Measurements from ENCODE around the gene SRGAP2B.
"Not testable (repeated sequence)": the region's sequence is repeated elsewhere in the genome, so short reads cannot be mapped to it uniquely, and the experiment has no call there.

Gene SRGAP2B

DNA sequence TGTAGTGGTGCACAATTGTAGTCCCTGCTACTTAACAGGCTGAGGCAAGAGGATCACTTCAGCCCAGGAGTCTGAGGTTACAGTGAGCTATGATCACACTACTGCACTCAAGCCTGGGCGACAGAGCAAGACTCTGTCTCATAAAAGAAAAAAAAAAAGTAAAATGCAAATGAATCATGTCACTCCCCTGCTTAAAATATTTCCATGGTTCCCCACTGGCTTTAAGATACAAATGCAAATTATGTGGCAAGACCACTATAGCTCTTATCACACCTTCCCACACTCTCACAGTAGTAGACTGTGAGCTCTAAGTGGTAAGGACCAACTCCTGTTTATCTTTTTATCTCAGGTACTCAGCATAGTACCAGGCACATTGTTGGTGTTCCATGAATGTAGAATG is 53.6 kb downstream of the SRGAP2B start:
- not testable (repeated sequence) for DNase-seq

DNA sequence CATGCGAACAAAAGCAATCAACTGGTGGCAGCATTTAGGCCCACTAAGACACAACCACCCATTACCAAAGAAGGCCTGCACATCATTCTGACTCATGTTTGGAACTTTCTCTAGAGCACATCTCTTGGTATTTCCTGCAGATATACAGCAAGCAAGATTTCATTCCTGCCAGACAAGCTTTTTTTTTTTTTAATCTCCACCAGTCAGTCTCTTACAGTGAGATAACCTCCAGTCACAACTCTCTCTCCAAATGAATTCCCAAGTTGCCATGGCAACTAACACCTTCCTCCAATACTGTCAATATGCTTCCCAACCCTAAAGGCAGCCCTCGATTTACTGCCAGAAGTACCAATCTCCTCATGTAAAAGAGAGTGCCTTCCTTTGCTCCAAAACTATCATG is 59.1 kb downstream of the SRGAP2B start:
- not testable (repeated sequence) for DNase-seq

DNA sequence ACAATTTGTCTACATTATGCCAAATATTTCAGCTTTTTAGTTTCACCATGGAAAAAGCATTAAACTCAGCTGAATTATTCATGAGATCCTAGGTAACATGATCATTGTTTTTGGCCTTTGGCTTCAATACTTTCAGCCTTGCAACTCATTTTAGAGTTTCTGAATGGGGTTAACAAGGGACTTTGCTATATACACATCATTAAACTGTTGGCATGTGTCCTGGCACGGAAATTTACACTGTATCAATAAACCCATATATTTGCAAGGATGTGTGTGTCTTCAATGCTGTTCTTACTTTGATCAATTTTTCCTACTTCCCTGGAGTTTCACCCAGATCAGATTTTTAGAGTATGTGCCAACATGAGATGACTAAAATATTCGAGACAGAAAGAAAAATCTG is 61.6 kb downstream of the SRGAP2B start:
- not testable (repeated sequence) for DNase-seq

DNA sequence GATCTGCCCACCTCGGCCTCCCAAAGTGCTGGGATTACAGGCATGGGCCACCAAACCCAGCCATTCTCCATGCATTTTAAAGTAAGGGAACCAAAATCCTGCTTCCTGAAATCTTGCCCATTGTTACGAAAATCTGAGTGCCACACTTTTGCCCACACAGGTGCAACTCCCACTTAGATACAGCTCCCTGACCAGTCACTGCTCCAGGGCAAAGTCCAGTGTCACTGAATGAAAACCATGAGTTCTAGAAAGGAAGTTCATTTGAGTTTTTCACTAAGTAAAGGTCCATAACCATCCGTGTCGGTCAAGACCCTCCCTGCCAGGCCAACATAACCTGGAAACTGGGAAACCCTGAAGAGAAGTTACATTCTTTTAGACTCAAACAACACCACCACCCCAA is 67.9 kb downstream of the SRGAP2B start:
- DNase-seq = not testable (repeated sequence)

DNA sequence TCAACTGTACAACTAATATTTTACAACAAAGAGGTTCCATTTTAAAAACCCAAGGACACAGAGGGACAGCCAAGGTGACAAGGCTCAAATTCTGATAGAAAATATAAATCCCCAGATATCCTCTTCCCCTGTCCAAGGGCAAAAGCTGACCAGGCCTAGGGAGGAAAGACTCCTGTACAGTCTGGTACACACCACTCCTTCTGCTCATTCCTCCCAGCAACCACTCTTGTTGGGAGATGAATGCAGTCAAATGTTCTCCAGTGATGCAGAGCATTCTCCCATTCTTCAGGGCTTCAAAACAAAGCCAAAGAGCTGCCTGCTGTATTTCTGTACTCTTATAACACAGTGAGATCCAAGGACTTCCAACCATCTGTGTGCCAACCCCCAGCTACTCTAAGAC is 69.8 kb downstream of the SRGAP2B start:
- not testable (repeated sequence) for DNase-seq

DNA sequence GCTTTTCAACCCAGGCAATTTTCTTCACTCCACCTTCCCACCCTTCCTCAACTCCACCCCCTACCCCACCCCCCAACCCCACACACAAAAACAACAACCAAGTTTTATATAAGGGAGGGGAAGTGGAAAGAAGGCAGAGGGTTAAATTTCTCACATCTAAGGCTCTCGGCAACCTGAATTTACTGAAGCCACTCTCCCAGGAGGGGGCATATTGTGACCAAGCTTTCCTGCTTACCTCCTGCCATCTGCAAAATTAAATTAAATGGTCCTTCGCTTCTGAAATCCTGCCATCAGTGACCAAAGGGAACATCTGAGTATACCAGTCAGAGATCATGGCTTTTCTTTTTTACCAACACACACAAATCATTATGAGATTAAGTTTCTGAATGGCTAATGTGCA is 72.9 kb downstream of the SRGAP2B start:
- not testable (repeated sequence) for DNase-seq

DNA sequence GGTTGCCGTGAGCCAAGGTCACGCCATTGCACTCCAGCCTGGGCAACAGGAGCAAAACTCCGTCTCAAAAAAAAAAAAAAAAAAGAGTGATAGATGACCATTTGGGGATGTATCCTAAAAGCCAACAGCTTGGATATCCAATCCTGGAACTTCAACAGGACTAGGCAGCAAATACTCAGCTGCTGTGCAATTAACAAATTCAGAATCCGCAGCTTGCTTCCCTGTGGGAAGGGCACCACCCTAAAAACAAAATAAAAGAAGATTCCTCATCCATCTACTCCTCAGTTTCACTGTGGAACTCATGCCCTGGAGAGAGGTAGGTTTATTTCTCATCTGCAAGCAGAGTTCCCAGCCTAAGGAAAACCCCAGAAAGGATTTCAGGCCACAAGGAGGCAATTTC is 73.4 kb downstream of the SRGAP2B start:
- DNase-seq = not testable (repeated sequence)

DNA sequence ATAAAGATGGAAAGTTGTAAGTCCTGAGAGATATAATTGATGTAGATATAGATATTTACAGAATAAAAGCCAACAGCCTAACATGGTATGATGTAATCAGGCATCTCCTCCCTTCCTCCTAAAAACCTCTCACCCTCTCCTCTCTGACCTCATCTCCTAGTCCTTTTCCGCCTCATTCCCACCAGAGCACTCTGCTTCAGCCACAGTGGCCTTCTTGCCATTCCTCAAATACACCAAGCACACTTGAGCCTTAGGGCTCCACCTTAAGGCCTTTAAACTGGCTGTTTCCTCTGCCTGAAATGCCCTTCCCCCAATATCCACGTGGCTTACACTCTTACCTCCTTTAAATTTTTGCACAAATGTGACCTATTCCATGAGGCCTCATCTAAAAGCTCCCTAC is 75.4 kb downstream of the SRGAP2B start:
- not testable (repeated sequence) for DNase-seq

DNA sequence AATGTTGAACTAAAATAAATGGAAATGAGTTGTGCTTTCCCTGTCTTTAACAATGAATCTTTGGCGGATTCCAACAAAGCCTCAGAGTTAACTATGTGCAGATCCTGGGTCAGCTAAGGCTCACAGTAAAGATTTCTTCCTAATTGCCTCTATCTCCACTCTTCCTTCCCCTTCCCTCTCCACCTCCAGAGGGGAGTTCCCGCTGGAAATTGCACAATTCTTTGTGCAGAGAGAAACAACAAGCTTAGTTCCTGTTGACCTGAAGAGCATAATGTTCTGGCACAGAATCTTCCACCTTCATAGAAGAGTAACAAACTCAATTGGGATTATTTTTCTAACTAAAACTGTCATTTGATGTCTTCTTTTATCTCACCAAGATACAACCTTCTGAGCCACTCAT is 77.4 kb downstream of the SRGAP2B start:
- DNase-seq = not testable (repeated sequence)

DNA sequence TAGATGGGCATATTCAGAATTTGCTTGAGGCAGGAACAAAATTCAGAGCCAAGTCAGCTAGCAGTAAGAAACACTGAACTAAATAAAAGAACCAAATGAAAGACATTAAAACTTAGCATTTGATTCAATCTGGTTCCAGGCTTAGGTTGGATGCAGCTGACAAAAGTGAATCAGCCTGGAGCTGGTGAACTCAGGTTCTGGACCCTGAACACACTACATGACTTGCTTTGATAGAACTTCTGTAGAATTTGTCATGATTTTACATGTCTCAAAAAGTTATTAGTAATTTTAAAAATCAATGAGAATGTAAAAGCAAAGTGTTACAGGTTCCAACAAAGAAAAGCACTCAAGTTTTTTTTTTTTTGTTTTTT is 78.7 kb downstream of the SRGAP2B start:
- DNase-seq = not testable (repeated sequence)

DNA sequence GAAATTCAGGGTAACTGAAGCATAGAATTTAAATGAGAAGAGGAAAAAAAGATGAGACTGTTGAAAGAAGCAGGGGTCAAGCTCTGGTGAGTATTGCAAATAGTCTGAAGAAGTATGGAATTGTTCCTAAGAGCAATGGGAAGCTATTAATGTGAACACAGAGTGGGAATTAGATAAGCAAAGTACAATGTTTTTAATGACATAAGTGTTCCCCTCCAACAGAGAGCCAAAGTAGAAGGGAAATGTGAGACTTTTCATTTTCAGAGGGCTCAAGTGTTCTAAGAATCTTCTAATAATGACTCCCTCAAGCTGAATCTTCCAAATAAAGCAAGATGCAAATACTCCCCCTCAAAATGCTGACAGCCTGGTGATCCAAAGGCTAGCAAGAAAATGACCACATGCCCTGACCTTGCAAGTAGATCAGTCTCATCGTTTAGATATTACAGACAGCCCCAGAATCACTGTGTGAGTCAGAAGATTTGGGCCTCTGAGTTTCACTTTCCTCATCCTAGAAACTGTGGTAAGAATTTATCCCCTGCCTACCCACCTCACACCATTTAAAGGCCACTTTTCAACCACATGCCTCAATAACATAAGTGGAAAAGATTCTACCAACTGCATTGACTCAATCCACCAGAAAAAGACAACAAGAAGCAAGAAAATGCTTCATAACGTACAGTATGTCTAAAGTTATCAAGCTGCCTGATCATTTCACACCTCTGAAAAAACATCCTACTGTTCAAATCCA is 79.2 kb downstream of the SRGAP2B start:
- not testable (repeated sequence) for DNase-seq

DNA sequence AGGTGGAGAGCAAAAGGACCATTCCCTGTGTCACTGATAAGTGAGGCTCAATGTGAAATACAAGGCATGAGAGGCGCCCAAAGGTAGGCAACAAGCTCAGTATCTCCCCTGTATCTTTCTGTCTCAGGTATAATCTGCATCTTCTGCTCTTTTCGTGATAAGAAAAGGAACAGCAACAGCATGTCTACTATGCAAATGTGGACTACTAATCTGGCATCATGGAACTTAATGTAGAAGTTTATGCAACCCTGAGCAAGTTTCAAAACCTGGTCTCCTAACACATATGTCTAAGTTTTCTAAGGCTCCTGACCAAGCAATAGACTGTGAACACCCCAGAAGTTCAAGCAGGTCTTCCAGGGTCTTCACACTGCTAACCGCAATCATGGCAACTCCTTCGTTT is 81.8 kb downstream of the SRGAP2B start:
- not testable (repeated sequence) for DNase-seq

DNA sequence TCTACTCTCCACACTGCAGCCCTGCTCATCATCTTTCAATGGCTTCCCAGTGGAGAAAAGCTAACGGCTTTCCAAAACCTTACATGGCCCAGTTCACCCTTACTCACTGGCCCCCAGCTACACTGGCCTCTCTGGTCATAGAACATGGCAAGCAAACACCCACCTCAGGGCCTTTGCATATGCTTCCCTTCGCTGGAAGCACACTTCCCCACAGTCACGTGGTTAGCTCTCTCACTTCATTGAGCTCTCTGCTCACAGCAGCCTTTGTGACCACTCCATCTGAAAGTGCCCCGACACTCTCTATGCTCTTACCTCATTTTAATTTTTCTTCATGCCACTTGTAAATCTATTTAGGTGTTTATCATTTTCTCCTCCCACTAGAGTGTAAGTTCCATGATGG is 83.3 kb downstream of the SRGAP2B start:
- not testable (repeated sequence) for DNase-seq

DNA sequence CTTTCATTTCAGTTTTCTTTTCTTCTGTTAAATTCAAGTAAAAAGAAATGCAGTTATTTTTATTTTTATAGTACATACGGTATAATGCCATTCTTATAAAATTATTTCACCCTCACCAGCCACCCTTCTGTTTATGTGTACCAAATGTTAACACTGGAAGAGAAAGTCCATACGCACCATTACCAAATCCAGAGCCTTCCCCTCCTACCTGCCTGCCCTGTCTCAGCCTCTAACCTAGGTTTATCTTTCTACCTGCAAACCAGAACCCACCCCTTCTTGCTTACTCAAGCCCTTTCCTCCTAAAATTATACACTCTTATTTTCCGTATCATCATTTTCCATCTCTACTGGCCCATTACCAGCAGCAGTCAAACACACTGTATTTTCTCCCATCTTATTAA is 84.5 kb downstream of the SRGAP2B start:
- not testable (repeated sequence) for DNase-seq

DNA sequence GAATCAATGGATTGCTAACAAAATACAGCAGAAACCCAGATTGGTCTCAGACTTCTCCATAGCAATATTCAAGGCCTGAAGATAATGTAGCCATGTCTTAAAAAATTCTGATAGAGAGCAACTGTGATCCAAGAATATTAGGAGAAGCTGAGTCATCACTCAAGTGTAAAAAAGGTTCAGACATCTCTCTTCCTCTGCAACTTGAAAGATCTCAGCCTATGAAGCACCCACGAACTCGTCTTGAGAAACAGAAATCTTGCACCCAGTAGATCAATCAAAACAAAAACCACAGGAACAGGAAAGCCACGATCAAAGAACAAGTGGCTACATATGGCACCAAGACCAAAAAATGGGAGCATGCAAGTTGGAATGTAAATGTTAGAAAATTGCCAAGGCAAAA is 85.2 kb downstream of the SRGAP2B start:
- peak; percentile 0 to 2 for DNase-seq

DNA sequence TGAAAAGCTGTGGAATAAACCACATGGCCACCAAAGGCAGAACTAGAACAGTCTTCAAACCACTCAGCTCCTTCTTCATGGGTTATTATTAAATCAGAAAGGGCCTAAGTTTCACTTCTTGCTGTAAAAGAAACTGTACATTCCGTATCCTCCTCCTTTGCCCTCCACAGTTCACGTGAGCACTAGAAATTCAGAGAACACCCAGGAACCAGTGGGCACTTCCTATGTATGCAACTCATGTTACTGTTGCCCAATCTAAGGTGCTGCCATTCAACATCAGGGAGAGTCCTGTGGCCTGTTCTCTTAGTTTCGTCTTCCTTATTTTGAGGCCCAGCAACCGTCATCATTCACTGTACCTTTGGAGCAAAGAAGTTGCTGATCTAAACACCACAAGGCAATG is 86.7 kb downstream of the SRGAP2B start:
- DNase-seq = not testable (repeated sequence)

DNA sequence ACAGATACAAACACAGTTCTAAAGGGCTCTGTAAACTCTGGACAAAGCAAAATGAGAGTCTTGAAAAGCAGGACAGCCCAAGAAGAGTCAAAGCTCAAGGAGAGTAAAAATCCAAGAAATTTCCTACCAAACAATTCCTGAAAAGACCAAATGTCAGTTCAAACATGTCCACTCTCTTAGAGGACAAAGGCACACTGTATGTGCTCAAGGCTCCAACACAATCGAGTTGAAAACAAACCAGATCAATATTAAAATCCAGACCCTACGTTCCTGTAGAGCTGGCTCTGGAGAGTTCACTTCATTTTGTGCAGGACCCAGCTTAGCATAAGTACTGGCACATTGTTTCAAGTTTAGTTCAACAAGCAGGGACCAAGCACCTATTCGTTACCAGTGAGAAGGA is 90.0 kb downstream of the SRGAP2B start:
- not testable (repeated sequence) for DNase-seq

DNA sequence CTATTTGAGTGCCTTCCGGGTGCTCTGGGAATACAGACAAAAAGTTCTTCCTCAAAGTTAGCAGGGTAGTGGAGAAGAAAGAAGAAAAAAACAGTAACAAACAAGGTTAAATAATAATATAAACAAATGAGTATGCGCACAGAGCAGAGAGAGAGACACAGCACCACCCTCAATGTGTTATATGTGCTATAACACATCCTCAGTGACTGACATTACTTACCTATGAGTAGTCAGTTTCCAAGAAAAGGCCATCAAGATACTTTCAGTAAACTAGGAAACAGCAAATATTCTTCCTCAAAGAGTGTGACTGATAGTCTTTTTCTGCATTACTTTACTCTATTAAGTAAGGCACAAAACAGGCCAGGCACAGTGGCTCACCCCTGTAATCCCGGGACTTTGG is 93.7 kb downstream of the SRGAP2B start:
- DNase-seq = not testable (repeated sequence)

DNA sequence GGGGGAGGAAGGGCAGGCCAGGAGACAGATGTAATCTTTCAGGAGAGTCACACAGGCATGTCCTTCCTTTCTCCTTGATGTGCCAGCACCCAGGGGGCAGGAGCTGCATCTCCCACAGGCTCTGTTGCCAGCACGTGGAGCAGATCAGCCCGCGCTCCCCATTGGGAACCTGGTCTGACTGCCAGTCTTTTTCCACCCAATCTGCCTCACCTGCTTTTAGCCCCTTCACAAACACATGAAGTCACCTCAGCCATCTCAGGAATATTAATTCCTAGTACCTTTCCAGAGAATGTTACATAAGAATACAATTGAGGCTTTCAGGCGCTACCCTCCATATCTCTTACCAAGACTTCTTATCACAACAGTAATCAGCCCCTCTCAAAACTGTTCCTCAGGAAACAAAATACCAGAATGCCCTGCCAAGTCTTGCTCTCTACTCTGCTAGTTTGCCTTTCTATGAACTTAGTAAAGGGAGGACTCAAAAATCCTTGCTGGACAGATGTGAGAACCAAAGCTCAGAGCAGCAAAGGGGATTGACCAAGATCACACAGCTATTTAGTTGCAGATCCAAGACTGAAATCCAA is 94.3 kb downstream of the SRGAP2B start:
- DNase-seq = not testable (repeated sequence)

DNA sequence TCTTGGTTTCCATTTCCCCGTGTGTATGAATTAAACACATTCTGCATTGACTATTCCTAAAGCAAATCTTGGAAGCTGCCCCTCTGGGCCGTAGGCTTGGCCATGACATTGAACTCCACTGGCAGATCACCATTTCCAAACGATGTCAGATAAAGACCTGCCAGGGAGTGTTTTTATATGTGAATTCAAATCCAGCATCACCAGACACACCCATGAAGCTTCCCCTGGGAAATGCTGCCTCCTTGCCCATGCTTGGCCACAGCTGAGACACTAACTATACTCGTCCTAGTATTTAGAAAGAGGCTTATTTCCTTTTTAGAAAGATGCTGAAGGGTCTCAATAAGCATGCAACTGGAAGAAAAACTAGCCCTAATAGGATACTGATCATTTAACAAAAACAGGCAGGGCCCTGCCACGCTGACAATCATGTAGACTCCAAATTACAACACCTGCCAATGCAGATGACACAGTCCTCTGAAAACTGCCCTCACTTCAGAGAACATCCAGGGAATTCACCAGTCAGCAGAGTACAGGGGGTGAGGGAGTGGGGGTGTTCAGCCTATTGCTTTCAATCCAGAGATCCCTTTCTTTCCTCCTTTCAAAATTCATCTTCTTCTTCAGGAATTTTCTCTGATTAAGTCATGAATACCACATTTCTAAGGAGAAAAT is 94.9 kb downstream of the SRGAP2B start:
- not testable (repeated sequence) for DNase-seq

DNA sequence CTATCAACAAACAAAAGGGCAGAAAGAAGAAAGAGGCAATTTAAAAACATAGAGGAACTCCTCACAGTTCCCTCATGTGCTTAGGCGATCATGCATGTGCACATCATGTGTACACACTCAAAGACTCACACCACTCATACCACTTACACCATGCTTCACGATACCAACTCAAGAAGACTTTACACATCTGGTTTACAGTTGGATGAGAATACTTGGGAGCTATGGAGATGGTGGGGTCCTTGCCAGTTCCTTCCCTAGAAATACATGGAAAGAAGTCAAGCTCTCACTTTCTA is 96.2 kb downstream of the SRGAP2B start:
- not testable (repeated sequence) for DNase-seq

DNA sequence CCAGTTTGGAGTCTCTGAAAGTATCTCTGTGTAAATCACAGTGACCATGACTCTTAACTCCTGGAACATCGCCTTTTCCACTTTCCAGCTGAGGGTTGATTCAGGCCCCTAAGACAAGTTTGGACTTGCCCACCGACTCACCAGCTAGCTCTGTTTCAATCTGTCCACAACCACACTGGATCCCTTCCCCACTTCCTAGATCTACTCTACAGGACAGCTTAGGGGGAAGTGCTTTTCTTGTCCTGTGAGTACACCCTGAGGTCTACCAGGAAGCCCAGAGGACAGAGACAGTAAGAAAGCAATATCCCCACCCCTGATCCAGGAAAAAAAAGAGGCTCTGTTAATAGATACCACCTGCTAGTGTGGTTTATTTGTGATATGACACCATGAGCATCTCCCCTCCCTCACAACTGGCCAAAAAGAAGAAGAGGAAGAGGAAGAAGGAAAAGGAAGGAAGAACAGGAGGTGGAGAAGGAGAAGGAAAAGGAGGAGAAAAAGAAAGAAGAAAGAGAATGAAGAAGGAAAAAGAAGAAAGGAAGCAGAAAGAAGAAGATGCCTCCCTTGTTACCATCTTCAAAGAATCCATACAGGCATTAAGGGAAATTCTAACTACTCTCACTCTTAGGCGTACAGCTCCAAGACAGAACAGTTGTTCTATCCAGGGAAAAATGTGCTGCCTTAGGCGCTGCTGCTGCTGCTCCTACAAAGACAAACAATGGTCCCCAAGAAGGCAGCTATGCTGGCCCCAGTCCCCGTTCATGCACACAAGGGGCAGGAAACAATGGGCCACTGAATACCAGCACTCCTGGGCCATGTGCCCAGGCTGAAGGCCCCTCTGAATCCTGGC is 96.8 kb downstream of the SRGAP2B start:
- not testable (repeated sequence) for DNase-seq

DNA sequence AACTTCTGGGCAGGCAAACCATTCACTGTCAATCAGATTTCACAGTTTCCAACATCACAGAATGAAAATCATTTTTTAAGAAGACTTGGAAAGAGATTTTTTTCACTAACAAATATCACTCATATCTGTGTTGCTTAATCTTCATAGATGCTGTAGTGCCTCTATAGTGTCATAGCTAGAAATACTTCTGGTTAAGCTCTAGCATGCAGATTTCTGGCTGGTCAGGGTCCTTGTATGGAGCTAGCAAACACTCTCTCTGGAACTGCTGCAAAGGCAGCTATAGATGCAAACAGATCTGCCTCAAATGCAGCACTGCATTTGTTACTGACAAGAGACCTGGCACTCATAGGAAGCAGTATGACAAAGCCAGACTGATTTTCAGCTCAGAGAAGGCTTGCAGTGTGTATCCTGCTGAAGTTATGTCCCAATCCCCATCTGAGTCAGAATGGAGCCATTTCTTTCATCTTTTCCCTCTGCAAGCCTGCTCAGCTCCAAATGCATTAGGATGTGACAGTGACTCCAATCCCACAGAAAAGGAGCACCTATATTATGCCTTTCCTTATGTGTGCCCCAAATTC is 99.2 kb downstream of the SRGAP2B start:
- not testable (repeated sequence) for DNase-seq

Data from activated CD4-positive, alpha-beta T cell treated with anti-CD3 and anti-CD28 coated beads for 4 hours (primary cell).